Urinary bladder (tissue), 4 donors: ENCODE measurements around the gene TMEM178B. TPM values are rescaled to one million over a fixed set of nuclear protein-coding genes. Genes with fewer than 3 reads are reported as not detected.
"Not testable (repeated sequence)": the region's sequence is repeated elsewhere in the genome, so short reads cannot be mapped to it uniquely, and the experiment has no call there.

Source experiments
- DNase-seq: peaks from one replicate; pipeline ENCODE4 v3.0.0-alpha.2; 2015; ENCODE audit errors: extremely low spot score
- H3K27ac ChIP-seq: one replicate; pipeline ENCODE4 v1.5.1; 2013; ENCODE audit warnings: low read depth, mild to moderate bottlenecking, moderate library complexity
- H3K36me3 ChIP-seq: one replicate; pipeline ENCODE4 v1.6.1; 2013; ENCODE audit warnings: mild to moderate bottlenecking, moderate library complexity; ENCODE audit not compliant: insufficient read depth
- H3K4me1 ChIP-seq: one replicate; pipeline ENCODE4 v1.6.1; 2013; ENCODE audit warnings: mild to moderate bottlenecking, moderate library complexity; ENCODE audit not compliant: insufficient read depth
- H3K4me3 ChIP-seq: one replicate; pipeline ENCODE4 v1.5.1; 2013; ENCODE audit warnings: low read depth, low read length
- WGBS: extraction: QIAGEN DNeasy Blood & Tissue Kit; methylation state at CpG from one replicate; pipeline ENCODE4 v1.1.7; 2013; 5-methylcytosine and 5-hydroxymethylcytosine counted together
- polyA plus RNA-seq: library from polyadenylated mRNA; stranded (reverse); fragments of 200-250 nt; gene quantifications from one replicate; pipeline ENCODE4 v1.2.3, GENCODE V29; 2013
- total RNA-seq: library from RNA; depleted of rRNA; stranded (reverse); fragments of >200 nt; gene quantifications from one replicate; pipeline ENCODE4 v1.2.3, GENCODE V29; 2014
- donor health status: healthy with polysubstance abuse.
- donor health status: healthy.

Gene TMEM178B
- total and polyA plus RNA-seq, 2 donors, result 0.57 to 2.0 TPM

GRCh38 chr7:141055146-141055545, 18.7 kb upstream of the TMEM178B start:
- H3K4me3 ChIP-seq, result no peak overlapping the region
- no peaks in the 10 kb centered on the region for H3K4me1 ChIP-seq
- no peaks in the 10 kb centered on the region for H3K36me3 ChIP-seq
- DNase-seq, result no peak
- H3K27ac ChIP-seq, result no peak overlapping the region
- 85% methylated on average over 4 of the region's 4 CpGs for WGBS

- no peak overlapping the region for H3K27ac ChIP-seq
- DNase-seq, result no peak
- H3K4me3 ChIP-seq, result no peak overlapping the region
- WGBS, result 83% methylated on average over 3 of the region's 3 CpGs
- no peaks in the 10 kb centered on the region for H3K4me1 ChIP-seq
- H3K36me3 ChIP-seq, result no peaks in the 10 kb centered on the region
Observed at GRCh38 chr7:141057788-141058187, 16.1 kb upstream of the TMEM178B start.

GRCh38 chr7:141067856-141068255, 6.0 kb upstream of the TMEM178B start:
- not testable (repeated sequence) for H3K36me3 ChIP-seq, H3K27ac ChIP-seq, H3K4me3 ChIP-seq, H3K4me1 ChIP-seq, DNase-seq
- 84% methylated on average over 8 of the region's 16 CpGs for WGBS

GRCh38 chr7:141071260-141071854, 2.5 kb upstream of the TMEM178B start:
- DNase-seq, result no peak
- WGBS, result 2% methylated on average over 30 of the region's 30 CpGs
- Histone ChIP-seq H3K36me3 (no peaks in the 10 kb centered on the region), H3K27ac (no peak overlapping the region), H3K4me1 (no peaks in the 10 kb centered on the region), H3K4me3 (peak overlapping the region; percentile 50)

- H3K4me3 ChIP-seq, result peak overlapping the region; percentile 50
- DNase-seq, result no peak
- 4% methylated on average over 21 of the region's 21 CpGs for WGBS
- H3K4me1 ChIP-seq, result no peaks in the 10 kb centered on the region
- no peaks in the 10 kb centered on the region for H3K36me3 ChIP-seq
- no peak overlapping the region for H3K27ac ChIP-seq
Observed at GRCh38 chr7:141071855-141072547, 1.9 kb upstream of the TMEM178B start.

GRCh38 chr7:141072548-141073172, 1.2 kb upstream of the TMEM178B start:
- no peaks in the 10 kb centered on the region for H3K36me3 ChIP-seq
- peak; percentile 20 for DNase-seq
- H3K27ac ChIP-seq, result no peak overlapping the region
- H3K4me3 ChIP-seq, result peak overlapping the region; percentile 50
- no peaks in the 10 kb centered on the region for H3K4me1 ChIP-seq
- WGBS, result under 1% methylated on average over 61 of the region's 61 CpGs

- under 1% methylated on average over 60 of the region's 60 CpGs for WGBS
- DNase-seq, result no peak
- no peak overlapping the region for H3K27ac ChIP-seq
Observed at GRCh38 chr7:141073173-141073640, 657 bp upstream of the TMEM178B start.

GRCh38 chr7:141074162-141074991, 513 bp downstream of the TMEM178B start:
- no peak overlapping the region for H3K27ac ChIP-seq
- DNase-seq, result no peak
- 1% methylated on average over 75 of the region's 75 CpGs for WGBS

More at GRCh38 chr7:141073173-141073640, 657 bp upstream of the TMEM178B start:
- no peaks in the 10 kb centered on the region for H3K4me1 ChIP-seq
- peak overlapping the region; percentile 50 for H3K4me3 ChIP-seq
- H3K36me3 ChIP-seq, result no peaks in the 10 kb centered on the region

GRCh38 chr7:141074997-141075396, 1.1 kb downstream of the TMEM178B start:
- no peak for DNase-seq
- Histone ChIP-seq H3K4me1 (no peaks in the 10 kb centered on the region), H3K4me3 (no peak overlapping the region), H3K27ac (no peak overlapping the region), H3K36me3 (no peaks in the 10 kb centered on the region)
- WGBS, result 29% methylated on average over 4 of the region's 4 CpGs

More at GRCh38 chr7:141074162-141074991, 513 bp downstream of the TMEM178B start:
- no peaks in the 10 kb centered on the region for H3K36me3 ChIP-seq
- H3K4me1 ChIP-seq, result no peaks in the 10 kb centered on the region
- H3K4me3 ChIP-seq, result peak overlapping the region; percentile 50

GRCh38 chr7:141076377-141076776, 2.5 kb downstream of the TMEM178B start:
- no peaks in the 10 kb centered on the region for H3K36me3 ChIP-seq
- 30% methylated on average over 3 of the region's 3 CpGs for WGBS
- no peak for DNase-seq
- no peak overlapping the region for H3K4me3 ChIP-seq
- H3K27ac ChIP-seq, result no peak overlapping the region
- no peaks in the 10 kb centered on the region for H3K4me1 ChIP-seq

GRCh38 chr7:141079219-141079618, 5.4 kb downstream of the TMEM178B start:
- Histone ChIP-seq H3K36me3 (no peaks in the 10 kb centered on the region), H3K4me1 (no peaks in the 10 kb centered on the region), H3K4me3 (no peak overlapping the region), H3K27ac (no peak overlapping the region)
- 79% methylated on average over 8 of the region's 8 CpGs for WGBS
- DNase-seq, result no peak

GRCh38 chr7:141089490-141089889, 15.6 kb downstream of the TMEM178B start:
- not testable (repeated sequence) for H3K36me3 ChIP-seq

GRCh38 chr7:141094336-141095070, 20.6 kb downstream of the TMEM178B start:
- no peak overlapping the region for H3K4me3 ChIP-seq
- no peak overlapping the region for H3K27ac ChIP-seq
- H3K36me3 ChIP-seq, result no peaks in the 10 kb centered on the region
- DNase-seq, result no peak
- WGBS, result 40% methylated on average over 3 of the region's 3 CpGs
- H3K4me1 ChIP-seq, result no peaks in the 10 kb centered on the region

More at GRCh38 chr7:141089490-141089889, 15.6 kb downstream of the TMEM178B start:
- not testable (repeated sequence) for H3K27ac ChIP-seq, H3K4me3 ChIP-seq, DNase-seq, H3K4me1 ChIP-seq
- 93% methylated on average over 1 of the region's 2 CpGs for WGBS
